GM03348 (cell line): ENCODE results near the gene ZC3HAV1.
"Not testable (repeated sequence)": the region's sequence is repeated elsewhere in the genome, so short reads cannot be mapped to it uniquely, and the experiment has no call there.

Experiments used
- DNase-seq: peaks from one replicate; pipeline ENCODE4 v3.0.0; 2012; ENCODE audit warnings: low spot score

Gene ZC3HAV1

DNA sequence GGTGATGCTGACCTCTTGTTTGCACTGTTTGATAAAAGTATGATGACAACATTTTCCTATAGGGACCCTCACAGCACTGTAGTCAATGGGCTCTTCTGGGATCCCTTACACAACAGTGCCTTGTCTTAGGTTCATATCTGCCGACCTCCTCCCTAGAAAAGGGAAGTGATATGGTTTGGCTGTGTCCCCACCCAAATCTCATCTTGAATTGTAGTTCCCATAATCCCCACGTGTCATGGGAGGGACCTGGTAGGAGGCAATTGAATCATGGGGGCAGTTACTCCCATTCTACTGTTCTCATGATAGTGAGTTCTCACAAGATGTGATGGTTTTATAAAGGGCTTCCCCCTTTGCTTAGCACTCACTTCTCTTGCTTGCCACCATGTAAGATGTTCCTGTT, 23.1 kb downstream of the ZC3HAV1 start:
- no peak for DNase-seq

DNA sequence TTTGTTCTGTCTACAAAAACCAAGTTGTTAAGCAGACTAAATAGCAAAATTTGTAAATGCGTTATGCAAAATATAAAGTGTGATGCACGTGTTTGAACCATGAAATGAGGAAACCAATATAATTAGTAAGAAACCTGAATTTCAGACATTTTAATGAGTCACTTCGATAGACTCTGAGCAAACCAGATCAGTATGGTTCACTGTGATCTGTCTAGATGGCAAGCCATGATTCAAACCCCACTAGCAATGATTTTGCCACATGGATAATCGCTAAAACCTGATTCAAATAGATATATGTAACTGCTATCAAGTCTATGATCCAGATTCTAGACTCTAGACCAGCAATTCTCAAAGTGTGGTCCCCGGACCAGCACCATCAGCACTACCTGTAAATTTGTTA, 24.8 kb downstream of the ZC3HAV1 start:
- no peak for DNase-seq

DNA sequence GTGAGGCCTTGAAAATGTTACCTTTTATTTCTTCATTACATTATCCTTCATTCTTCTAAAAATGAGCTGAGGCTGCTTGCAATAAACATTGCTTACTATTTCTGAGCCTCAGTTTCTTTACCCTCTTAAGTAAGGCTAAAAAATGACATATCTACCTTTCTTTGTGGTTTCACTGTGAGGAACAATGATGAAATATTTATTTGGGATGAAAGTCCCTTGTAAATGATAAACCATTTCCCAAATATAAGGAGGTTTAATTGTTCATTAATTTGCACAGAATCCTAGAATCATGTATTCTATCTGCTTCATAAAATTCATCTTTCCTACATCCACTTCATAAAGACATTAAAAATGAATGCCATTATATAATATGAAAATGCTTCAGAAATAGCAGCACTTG, 27.9 kb downstream of the ZC3HAV1 start:
- DNase-seq, result no peak

- no peak for DNase-seq
Measured at GRCh38 chr7:139080905-139081304, 28.6 kb downstream of the ZC3HAV1 start.

DNA sequence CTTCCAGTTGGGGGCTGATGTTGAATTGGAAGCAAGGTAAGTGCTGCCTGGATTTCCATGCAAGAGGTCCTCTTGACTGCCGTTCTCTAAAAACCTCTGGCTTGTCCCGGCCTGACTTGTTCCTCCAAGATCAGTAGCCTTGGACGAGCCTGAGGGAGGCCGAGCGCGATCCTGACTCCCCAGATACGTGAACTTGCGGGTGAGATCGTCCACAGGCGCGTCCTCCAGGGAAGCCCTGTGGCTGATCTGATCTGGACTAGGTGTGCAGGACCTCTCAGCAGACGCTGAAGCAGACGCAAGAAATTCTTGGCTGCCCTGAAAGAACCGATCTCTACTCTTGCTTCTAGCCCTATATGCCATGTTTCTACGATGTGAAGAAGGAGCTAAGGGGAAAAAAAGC, 29.7 kb downstream of the ZC3HAV1 start:
- DNase-seq, result no peak

GRCh38 chr7:139078911-139079310, 30.6 kb downstream of the ZC3HAV1 start:
- no peak for DNase-seq

DNA sequence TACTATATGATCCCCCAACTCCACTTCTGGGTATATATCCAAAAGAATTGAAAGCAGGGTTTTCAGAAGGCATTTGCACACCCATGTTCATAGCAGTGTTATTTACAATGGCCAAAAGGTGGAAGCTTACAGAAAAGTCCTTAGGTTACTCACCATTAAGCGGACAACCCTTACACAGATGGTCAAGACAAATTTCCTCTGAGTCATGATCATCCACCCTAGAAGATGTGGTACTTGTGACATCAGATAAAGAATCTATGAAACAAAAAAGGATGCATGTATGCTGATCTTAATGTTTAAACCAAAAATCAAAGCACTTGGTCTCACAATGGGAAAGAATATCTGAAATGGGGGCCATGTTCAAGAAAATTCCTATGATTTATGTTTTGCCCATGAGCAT, 31.1 kb downstream of the ZC3HAV1 start:
- no peak for DNase-seq

DNA sequence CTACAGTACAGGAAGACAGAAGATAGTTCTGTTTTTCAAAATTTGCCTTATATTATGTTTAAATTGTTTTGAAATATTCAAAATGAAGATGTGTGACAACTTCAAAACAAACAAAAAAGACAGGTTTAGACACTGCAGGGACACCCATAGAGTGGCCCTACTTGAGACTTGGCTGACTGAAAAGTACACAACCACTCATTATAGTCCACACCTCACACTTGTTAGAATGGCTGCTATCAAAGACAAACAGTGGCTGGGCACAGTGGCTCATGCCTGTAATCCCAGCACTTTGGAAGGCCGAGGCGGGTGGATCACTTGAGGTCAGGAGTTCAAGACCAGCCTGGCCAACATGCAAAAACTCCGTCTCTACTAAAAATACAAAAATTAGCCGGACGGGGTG, 31.8 kb downstream of the ZC3HAV1 start:
- not testable (repeated sequence) for DNase-seq

DNA sequence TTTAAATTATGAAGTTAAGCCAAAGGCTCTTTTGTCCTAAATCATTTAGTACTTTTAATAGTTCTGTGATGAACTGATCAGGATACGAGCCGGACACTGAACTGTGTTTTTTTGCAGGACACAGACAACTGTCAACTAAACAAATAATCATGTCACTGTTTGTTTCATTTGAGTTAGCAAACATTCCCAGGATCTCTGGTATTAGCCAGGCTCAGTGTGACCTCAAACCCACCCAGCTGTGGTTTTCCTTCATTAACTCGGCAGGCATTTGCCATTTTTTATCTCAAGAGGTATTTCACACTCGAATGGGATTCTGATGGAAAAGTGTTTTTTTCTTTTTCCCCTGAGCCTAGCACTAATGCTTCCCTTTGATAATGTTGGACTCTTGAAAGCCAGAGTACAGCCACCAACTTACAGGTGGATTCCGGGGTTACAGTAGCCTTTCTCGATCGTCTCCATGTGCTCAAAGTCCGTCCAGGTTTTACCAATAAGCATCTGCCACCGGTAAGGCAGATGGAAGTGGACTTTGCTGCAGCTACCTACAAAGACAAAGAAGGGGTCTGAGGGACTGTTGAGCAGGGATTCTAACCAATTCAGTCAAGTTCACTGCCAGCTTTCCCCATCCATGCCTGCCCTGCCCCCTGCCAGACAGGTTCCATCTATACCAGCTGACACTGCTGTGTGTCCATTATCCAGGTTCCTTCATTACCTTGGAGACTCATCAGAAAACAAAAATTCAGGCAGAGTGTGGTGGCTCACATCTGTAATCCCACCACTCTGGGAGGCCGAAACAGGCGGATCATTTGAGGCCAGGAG, 33.4 kb downstream of the ZC3HAV1 start:
- no peak for DNase-seq

- DNase-seq, result peak; percentile 86
Measured at GRCh38 chr7:139075031-139075652, 34.4 kb downstream of the ZC3HAV1 start.

GRCh38 chr7:139072796-139073195, 36.7 kb downstream of the ZC3HAV1 start:
- no peak for DNase-seq

- DNase-seq, result no peak
Measured at GRCh38 chr7:139071680-139072079, 37.8 kb downstream of the ZC3HAV1 start.

GRCh38 chr7:139068544-139069399, 40.7 kb downstream of the ZC3HAV1 start:
- DNase-seq, result no peak

GRCh38 chr7:139066315-139066714, 43.2 kb downstream of the ZC3HAV1 start:
- DNase-seq, result no peak

- DNase-seq, result no peak
Measured at GRCh38 chr7:139065323-139065722, 44.2 kb downstream of the ZC3HAV1 start.

GRCh38 chr7:139061416-139061815, 48.1 kb downstream of the ZC3HAV1 start:
- DNase-seq, result no peak

DNA sequence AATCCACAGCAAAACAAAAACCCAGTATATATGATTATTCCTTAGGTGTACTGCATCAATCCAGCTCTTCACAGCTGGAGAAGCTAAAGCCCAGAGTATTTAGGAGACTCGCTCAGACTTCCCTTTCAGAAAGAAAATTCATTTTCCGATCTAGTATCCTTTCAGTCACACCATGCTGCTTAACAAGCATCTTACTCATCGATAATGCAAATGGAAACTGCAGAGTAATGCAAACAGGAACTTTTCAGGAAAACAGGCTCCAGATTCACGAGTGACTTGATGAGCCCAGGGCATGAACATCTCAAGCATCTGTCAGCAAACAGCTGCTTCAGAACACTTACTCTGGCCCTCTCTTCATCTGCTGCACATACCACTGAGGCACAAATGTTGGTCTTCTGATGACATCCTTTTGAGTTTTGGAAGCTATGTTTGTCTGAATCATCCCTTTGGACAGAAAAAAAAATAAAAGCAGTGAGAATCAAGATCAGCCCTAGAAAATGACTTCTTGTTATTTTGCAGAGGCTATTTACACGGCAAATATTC, 48.8 kb downstream of the ZC3HAV1 start:
- DNase-seq, result no peak

GRCh38 chr7:139059905-139060304, 49.6 kb downstream of the ZC3HAV1 start:
- no peak for DNase-seq

DNA sequence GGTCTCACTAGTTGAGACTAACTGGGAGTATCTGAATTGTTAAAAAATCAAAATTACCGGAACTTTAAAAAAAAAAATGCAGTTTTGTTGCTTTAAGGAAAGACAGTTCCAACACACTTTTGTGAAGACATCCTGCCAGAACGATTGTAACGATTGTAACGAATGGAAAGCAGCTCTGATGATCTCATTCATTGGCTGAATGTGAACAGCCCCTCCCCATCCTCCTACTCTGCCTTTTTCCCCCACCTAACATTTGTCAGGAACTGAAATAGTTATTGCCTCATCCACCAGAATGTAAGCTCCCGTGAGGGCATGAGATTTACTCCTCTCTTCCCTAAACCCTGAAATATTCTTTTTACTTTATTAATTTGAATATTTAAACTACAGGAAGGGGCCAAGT, 50.6 kb downstream of the ZC3HAV1 start:
- DNase-seq, result peak; percentile 59

GRCh38 chr7:139055674-139056073, 53.8 kb downstream of the ZC3HAV1 start:
- no peak for DNase-seq

- not testable (repeated sequence) for DNase-seq
Measured at GRCh38 chr7:139054656-139055055, 54.9 kb downstream of the ZC3HAV1 start.

DNA sequence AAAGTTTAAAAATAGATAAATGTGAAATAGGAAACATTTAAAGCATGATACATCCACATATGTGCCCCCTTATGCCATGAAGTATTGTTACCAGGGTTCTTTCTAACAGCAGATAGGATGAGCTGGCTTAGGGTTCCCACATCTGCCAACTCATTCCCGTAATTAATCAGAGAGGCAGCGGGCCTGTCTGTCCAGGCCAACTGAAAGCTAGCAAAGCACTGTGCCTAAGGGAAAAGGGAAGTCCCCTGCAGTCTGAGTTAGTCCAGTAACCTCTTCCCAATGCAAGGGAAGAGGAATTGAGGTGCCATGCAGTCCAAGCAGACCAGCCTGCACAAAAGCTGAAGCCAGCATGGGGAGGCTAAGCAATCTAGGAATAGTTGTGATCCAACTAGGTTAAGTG, 55.4 kb downstream of the ZC3HAV1 start:
- DNase-seq, result no peak

- DNase-seq, result no peak
Measured at GRCh38 chr7:139051655-139052054, 57.9 kb downstream of the ZC3HAV1 start.
